ENCODE results near the gene MAST3. TPM values are rescaled to one million over a fixed set of nuclear protein-coding genes. Genes with fewer than 3 reads are reported as not detected.
A peak's percentile ranks its signal among the peaks of the same experiment; 100 is the strongest.

The MAST3 gene
- total RNA-seq: 10 to 100 TPM; 19.7 to 27.5 (median 24.2) TPM
- 10 to 100 TPM; 13.7 to 24.7 TPM for polyA plus RNA-seq

GRCh38 chr19:18097217-18097992, at the start of gene MAST3:
Gene MAST3, plus strand, starts transcription at chr19:18097778. Its CDS starts 15 bp downstream, at chr19:18097793.
- Histone ChIP-seq H3K27me3 (no peaks in the 10 kb centered on the region), H3K4me3 (peak within 1 kb of the TSS; percentile 19 to 81 (median 50)), H3K4me1 (peaks cover 0 to 7% (median 0%) of the 10 kb centered on the region in 3 donors), H3K9me3 (no peaks in the 10 kb centered on the region), H3K27ac (no peak within 1 kb of the TSS), H3K36me3 (no peaks in the 10 kb centered on the region)
- TF ChIP-seq CTCF (IDR thresholded peaks at IDR 0.05): no peak
- DNase-seq: peak; percentile 89 to 97 (median 95)
- intact Hi-C loops (cut with DNase I): no loop called here
- WGBS, 2 donors: 20 to 22% methylated on average over 53 to 54 of the region's 54 CpGs
- peak; percentile 95 to 98 (median 96) for ATAC-seq
- no peak for FAIRE-seq

DNA sequence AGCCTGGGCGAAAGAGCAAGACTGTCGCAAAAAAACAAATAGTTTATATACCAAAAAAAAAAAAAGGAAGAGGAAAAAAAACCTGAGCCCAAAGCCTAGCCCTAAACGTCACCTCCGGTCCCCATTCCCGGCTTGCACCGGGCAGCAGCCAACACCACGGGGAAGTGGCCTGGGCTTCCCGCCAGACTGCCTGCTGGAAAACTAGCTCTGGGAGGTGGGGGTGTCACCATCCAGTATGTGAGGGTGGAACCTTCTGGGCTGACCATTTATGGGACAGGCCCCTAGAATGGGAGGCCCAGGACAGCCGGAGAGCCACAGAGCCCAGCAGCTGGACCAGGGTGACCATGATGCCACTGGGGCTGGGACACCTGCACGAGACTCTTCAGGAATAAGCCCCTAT, 48.2 kb upstream of the MAST3 start:
- peak; percentile 63 to 73 (median 68) for ATAC-seq
- no peak for TF ChIP-seq CTCF (IDR thresholded peaks at IDR 0.05)
- WGBS, 2 donors: 33 to 41% methylated on average over 10 of the region's 10 CpGs
- Histone ChIP-seq H3K9me3 (no peaks in the 10 kb centered on the region), H3K4me3 (no peak overlapping the region), H3K27me3 (no peaks in the 10 kb centered on the region), H3K36me3 (no peaks in the 10 kb centered on the region), H3K4me1 (peaks cover 3 to 24% (median 5%) of the 10 kb centered on the region in 3 donors), H3K27ac (peak overlapping the region; percentile 26 to 89 (median 65))
- no peak for FAIRE-seq
- DNase-seq: peak; percentile 77 to 88 (median 83)
- intact Hi-C loops (cut with DNase I): no loop called here

DNA sequence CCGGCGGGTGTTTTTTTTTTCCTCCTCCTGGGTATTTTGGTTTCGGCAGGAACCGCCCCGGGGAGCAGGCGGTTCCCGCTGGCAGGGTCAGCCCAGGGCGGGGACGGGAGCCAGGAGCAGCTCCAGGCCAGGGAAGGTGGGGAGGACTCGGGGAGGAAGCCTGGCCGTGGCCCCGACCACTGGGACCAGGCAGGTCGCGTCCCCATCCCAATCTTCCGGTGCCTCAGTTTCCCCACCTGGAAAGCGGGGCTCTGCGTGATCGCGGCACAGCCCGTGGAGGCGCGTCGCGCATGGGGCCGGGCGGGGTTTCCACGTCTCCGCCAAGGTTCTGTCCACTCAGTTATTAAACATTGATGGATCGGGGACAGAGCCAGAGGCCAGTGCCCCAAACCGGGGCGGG, 45.7 kb upstream of the MAST3 start:
- no peaks in the 10 kb centered on the region for H3K36me3 ChIP-seq
- no peak for TF ChIP-seq CTCF (IDR thresholded peaks at IDR 0.05)
- intact Hi-C loops (cut with DNase I): no loop called here
- DNase-seq (peak in 5 of 6 donors; percentile 25 to 63 (median 39)), ATAC-seq (peak; percentile 53 to 73 (median 61)), FAIRE-seq (no peak)
- peaks cover 0 to 14% (median 5%) of the 10 kb centered on the region in 3 donors for H3K4me1 ChIP-seq
- WGBS, 2 donors: 4 to 11% methylated on average over 24 to 31 of the region's 31 CpGs
- peak overlapping the region; percentile 9 to 72 (median 56) for H3K27ac ChIP-seq
- peak overlapping the region in 1 of 4 donors; percentile 17 for H3K4me3 ChIP-seq
- no peaks in the 10 kb centered on the region for H3K9me3 ChIP-seq
- H3K27me3 ChIP-seq: no peaks in the 10 kb centered on the region

DNA sequence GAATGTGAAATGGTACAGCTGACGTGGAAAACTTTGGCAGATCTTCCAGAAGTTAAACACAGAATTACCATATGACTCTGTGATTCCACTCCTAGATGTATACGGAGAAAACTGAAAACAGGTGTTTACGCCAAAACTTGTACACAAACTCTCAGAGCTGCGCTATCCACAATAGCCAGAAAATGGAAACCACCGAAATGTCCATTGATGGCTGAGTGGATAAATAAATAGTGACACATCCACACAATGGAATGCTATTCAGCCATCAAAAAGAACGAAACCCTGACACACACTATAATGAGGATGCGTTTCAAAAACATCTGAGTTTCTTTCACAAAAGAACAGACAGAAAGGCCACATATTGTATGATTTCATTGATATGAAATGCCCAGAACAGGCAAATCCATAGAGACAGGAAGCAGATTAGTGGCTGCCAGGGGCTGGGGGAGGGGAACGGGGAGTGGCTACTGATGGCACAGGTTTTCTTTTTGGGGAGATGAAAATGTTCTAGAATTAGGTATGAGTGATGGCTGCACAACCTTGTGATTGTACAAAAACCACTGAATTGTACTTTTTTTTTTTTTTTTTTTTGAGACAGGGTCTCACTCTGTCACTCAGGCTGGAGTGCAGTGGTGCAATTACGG, 43.9 kb upstream of the MAST3 start:
- DNase-seq (no peak), ATAC-seq (no peak), FAIRE-seq (no peak)
- Histone ChIP-seq H3K9me3 (no peaks in the 10 kb centered on the region), H3K27ac (peak overlapping the region in 1 of 4 donors; percentile 15), H3K4me1 (peaks cover 0 to 19% (median 5%) of the 10 kb centered on the region in 3 donors), H3K27me3 (no peaks in the 10 kb centered on the region), H3K4me3 (no peak overlapping the region), H3K36me3 (no peaks in the 10 kb centered on the region)
- 63 to 65% methylated on average over 9 of the region's 9 CpGs for WGBS, 2 donors
- intact Hi-C loops (cut with DNase I): no loop called here
- TF ChIP-seq CTCF (IDR thresholded peaks at IDR 0.05): no peak

Measured in pancreas (tissue), 10 donors.